Hematopoietic multipotent progenitor cell treated with erythropoietin and hydrocortisone succinate and interleukin-3 and kit ligand, for 4 days (in vitro differentiated cells): ENCODE results near the gene PIGR.
A peak's percentile ranks its signal among the peaks of the same experiment; 100 is the strongest.

Experiments
- DNase-seq: peaks from one replicate; pipeline ENCODE4 v3.0.0-alpha.2; 2015

PIGR gene

DNA sequence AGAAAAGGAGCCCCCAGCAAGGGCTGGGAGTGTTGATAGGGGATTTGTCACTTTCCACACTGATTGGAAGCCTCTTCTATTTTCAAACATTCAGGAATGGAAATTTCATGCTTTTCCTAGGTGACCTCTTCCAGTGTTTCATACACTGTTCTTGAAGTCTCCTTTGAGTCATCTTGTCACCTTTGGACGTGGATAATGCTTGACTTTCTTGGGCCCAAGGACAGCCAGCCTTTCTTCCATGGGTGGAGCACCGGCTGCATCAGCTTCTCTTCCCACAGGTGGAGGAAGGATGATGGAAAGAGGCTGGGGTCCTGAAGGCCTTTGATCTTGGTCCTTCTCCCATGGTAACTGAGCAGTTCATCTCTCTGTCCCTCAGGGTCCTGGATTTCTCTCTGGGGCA, 11.9 kb upstream of the PIGR start:
- no peak for DNase-seq

DNA sequence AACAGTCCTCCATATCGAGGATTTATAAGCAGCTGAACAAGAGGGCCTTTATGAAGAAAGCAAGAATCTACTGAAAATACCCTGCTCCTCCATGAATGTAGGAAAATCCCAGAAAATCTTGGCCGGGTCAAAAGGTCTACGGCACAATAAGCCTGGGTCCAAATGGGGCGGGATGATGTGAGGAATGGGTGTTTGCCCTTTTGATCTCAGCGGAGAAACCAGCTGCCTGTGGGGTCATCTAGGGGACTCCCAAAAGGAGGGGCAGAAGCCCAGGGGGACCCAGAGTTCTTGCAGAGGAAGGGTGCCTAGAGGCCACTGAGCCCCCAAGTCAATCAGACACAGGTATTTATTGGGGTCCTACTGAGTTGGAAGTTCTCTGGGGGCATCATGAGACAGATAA, 11.4 kb upstream of the PIGR start:
- no peak for DNase-seq

GRCh38 chr1:206955476-206956451, 9.5 kb upstream of the PIGR start:
- no peak for DNase-seq

GRCh38 chr1:206954459-206955342, 8.4 kb upstream of the PIGR start:
- DNase-seq, result no peak

GRCh38 chr1:206953626-206954025, 7.4 kb upstream of the PIGR start:
- DNase-seq, result no peak

GRCh38 chr1:206953126-206953525, 6.9 kb upstream of the PIGR start:
- no peak for DNase-seq

DNA sequence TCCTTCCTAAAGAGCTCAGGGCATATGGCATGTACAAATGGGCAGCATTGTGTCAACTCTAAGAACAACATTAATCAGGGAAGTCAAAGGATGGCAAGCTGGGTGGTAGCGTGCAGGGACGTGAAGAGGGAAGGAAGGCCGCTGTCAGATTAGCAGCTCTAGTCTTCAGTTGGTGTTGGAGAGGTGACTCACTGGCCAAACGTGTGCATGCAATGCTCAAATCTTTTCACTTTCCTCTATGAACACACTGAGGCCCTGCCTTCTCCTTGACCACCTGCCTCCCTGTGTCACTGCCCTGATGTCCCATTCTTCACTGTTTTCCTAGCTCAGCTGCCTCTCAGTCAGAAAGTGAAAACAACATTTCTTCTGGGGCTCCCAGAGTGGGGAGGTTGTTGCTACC, 5.9 kb upstream of the PIGR start:
- peak; percentile 83 for DNase-seq

- DNase-seq, result no peak
Observed at GRCh38 chr1:206951318-206952100, 5.2 kb upstream of the PIGR start.

- no peak for DNase-seq
Observed at GRCh38 chr1:206949641-206950040, 3.4 kb upstream of the PIGR start.

DNA sequence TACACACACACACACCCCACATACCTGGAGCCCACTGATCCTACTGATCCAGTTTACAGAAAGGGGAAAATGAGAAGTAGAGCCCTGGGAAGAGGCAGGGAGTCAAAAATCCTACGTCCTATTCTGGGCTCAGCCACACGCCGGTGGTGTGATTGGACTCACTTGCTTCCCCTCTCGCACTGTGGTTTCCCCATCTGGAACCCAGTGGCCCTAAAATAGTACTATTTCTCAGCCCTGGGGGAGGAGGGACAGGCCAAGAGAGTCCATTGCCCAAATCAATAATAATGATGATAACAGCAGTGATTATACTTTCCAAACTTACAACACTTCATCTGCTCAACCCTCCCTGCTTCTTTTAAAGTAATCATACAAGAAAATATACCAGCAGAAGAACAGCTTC, 2.9 kb upstream of the PIGR start:
- no peak for DNase-seq

DNA sequence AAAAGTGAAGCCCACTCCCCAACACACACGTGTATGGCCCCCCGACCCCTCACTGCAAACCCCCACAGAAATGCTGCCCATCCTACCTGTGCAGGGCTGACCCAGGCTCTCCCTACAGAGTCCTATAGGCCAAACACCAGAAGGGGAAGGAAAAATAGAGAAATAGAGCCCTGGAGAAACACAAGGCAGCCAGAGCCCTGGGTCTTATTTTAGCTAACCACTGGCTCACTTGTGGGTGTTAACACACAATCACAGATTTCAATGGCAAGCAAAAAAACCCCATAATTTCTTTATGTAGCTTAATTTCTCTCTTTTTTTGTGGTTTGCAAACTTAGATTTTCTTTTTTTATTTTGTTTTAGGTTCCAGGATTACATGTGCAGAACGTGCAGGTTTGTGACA, 989 bp upstream of the PIGR start:
- DNase-seq, result no peak

- DNase-seq, result no peak
Observed at GRCh38 chr1:206945779-206946178, 487 bp downstream of the PIGR start.

GRCh38 chr1:206944703-206945102, 1.6 kb downstream of the PIGR start:
- DNase-seq, result peak; percentile 27

- DNase-seq, result peak; percentile 88
Observed at GRCh38 chr1:206941766-206942418, 4.4 kb downstream of the PIGR start.

DNA sequence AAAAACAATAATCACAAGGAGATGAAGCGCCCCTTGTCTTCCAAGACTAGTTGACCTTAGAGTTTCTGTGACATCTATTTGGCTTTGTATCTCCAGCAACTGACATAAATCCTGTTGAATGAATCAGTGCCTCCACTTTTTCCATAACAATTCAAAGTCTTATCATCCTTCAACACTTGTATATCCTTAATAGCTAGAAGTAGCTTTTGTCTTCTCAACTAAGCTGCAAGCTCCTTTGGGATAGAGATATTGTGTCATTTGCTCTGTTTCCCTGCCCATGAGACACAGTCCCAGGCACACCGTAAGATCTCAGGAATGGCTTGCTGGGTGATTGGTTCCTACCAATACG, 5.7 kb downstream of the PIGR start:
- DNase-seq, result no peak

GRCh38 chr1:206939841-206940587, 6.3 kb downstream of the PIGR start:
- DNase-seq, result no peak

- no peak for DNase-seq
Observed at GRCh38 chr1:206939131-206939530, 7.1 kb downstream of the PIGR start.

- DNase-seq, result peak; percentile 42
Observed at GRCh38 chr1:206937425-206937824, 8.8 kb downstream of the PIGR start.

GRCh38 chr1:206935491-206936067, 10.7 kb downstream of the PIGR start:
- DNase-seq, result peak; percentile 87

- DNase-seq, result peak; percentile 68
Observed at GRCh38 chr1:206933333-206933945, 12.8 kb downstream of the PIGR start.

DNA sequence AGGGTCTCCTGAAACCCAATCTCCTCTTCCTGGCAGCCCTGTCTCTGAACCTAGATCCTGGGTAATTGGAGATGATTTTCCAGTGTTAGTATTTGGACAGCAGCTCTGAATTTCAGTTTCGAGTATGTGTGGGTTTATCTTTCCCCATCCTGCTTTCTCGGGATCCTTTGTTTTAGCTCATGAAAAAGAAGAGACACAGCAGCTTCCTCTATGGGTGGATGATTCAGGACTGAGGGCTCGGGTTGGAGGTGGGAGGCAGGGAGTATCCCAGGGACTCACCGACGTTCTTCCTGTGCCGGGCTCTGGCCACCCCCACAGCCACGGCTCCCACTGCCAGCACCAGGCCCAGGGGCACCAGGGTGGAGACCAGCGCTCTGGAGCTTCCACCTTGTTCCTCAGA, 14.1 kb downstream of the PIGR start:
- DNase-seq, result no peak
